PC-9 (cell line): ENCODE measurements around the gene TDRD7.
"Not testable (repeated sequence)": the region's sequence is repeated elsewhere in the genome, so short reads cannot be mapped to it uniquely, and the experiment has no call there.

Experiments
- CTCF ChIP-seq: fragments of 200-600 bp; sonication (generic); conservative IDR thresholded peaks from 2 replicates; pipeline ENCODE4 v1.6.1; 2017; ENCODE audit warnings: mixed run types, antibody characterized with exemption, mild to moderate bottlenecking, moderate library complexity
- EZH2 ChIP-seq: fragments of 200-600 bp; sonication (generic); IDR thresholded peaks from 2 replicates; pipeline ENCODE4 v1.8.0; 2017; ENCODE audit warnings: antibody characterized with exemption, low read depth

DNA sequence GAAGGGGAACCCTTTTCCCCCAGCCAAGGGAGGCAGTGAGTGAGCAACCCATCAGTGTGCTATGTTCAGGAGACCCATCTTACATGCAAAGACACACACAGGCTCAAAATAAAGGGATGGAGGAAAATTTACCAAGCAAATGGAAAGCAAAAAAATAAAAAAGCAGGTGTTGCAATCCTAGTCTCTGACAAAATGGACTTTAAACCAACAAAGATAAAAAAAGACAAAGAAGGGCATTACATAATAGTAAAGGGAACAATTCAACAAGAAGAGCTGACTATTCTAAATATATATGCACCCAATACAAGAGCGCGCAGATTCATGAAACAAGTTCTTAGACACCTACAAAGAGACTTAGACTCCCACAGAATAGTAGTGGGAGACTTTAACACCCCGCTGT, 41.7 kb downstream of the TDRD7 start:
- TF ChIP-seq CTCF, EZH2: not testable (repeated sequence)
